Osteocyte (in vitro differentiated cells): ENCODE results near the gene HEBP1. TPM values are rescaled to one million over a fixed set of nuclear protein-coding genes. Genes with fewer than 3 reads are reported as not detected.

Source experiments
- DNase-seq: peaks from one replicate; pipeline ENCODE4 v3.0.0; 2021; ENCODE audit warnings: mixed read lengths; ENCODE audit not compliant: unreplicated experiment; ENCODE audit errors: extremely low spot score
- H3K27ac Mint-ChIP-seq: one replicate; pipeline ENCODE4 v1.8.0; 2021; ENCODE audit warnings: mild to moderate bottlenecking, mixed read lengths; ENCODE audit not compliant: unreplicated experiment
- H3K27me3 Mint-ChIP-seq: one replicate; pipeline ENCODE4 v1.8.0; 2021; ENCODE audit warnings: mixed read lengths; ENCODE audit not compliant: unreplicated experiment
- H3K36me3 Mint-ChIP-seq: one replicate; pipeline ENCODE4 v1.8.0; 2021; ENCODE audit warnings: mixed read lengths; ENCODE audit not compliant: unreplicated experiment
- H3K4me1 Mint-ChIP-seq: one replicate; pipeline ENCODE4 v1.8.0; 2021; ENCODE audit warnings: mixed read lengths; ENCODE audit not compliant: unreplicated experiment
- H3K4me3 Mint-ChIP-seq: one replicate; pipeline ENCODE4 v1.8.0; 2021; ENCODE audit warnings: mild to moderate bottlenecking, moderate library complexity, mixed read lengths; ENCODE audit not compliant: unreplicated experiment
- H3K9me3 Mint-ChIP-seq: one replicate; pipeline ENCODE4 v1.8.0; 2021; ENCODE audit warnings: mixed read lengths; ENCODE audit not compliant: unreplicated experiment
- CTCF ChIP-seq: fragments of 200-600 bp; sonication (generic); IDR thresholded peaks from 2 replicates; pipeline ENCODE4 v1.5.0; 2021; ENCODE audit warnings: antibody characterized with exemption, mild to moderate bottlenecking, moderate library complexity
- total RNA-seq: library from RNA; stranded (reverse); gene quantifications from 2 replicates; pipeline ENCODE4 v1.2.1, GENCODE V29; 2021

Gene HEBP1
- total RNA-seq, 1 donor from 2014 or later: 54.8 TPM

DNA sequence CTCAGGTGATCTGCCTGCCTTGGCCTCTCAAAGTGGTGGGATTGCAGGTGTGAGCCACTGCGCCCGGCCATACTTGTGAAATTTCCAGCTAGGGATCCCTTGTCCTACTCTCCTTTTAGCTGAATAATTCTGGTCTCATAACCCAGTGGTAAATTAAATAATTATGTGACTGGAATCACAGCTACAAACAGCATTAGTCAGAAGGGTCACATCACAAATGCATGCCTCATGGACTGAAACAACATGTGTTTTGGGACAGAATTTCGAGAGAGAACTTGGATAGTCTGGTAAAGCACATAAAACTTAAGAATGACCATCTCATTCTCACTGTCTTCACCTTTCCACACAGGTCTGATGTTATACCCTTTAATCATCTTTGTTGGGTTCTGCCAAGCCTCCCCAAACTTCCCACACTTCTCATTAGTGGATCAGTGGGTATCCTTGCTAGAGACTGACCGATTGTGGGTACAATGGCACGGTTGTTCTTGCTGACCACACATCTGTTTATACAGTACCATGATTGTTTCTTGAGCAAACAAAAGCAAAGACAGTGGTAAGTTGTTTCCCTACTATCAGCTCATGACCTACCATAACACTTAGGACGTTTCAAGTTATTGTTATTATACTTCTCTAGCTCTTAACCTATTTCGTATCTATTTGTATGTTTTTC is 53.2 kb downstream of the HEBP1 start:
- Mint-ChIP-seq H3K4me1 (no peaks in the 10 kb centered on the region), H3K36me3 (no peaks in the 10 kb centered on the region), H3K27ac (no peak overlapping the region), H3K9me3 (no peaks in the 10 kb centered on the region), H3K4me3 (no peak overlapping the region), H3K27me3 (peaks cover 3% of the 10 kb centered on the region)
- DNase-seq: no peak
- TF ChIP-seq CTCF: no peak

DNA sequence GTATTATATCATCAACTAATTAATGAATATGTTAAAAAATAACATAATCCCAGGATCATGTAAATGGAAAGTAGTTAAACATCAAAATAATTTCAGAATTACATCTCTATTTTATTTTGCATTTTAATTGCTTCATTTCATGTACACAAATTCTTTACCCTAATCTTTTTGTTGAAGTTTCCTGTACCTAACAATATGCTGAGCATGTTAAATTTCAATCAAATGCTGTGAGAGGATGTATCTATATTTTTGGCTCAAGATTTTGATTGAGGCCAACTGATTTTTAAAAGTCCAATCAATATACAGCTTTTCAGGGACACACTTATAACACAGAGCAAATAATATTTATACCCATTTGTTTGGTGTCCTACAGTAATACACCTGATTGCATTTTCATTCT is 54.5 kb downstream of the HEBP1 start:
- no peaks in the 10 kb centered on the region for H3K4me1 Mint-ChIP-seq
- peaks cover 3% of the 10 kb centered on the region for H3K27me3 Mint-ChIP-seq
- no peaks in the 10 kb centered on the region for H3K9me3 Mint-ChIP-seq
- no peak overlapping the region for H3K4me3 Mint-ChIP-seq
- no peaks in the 10 kb centered on the region for H3K36me3 Mint-ChIP-seq
- no peak for TF ChIP-seq CTCF
- no peak for DNase-seq
- H3K27ac Mint-ChIP-seq: no peak overlapping the region

- no peak for DNase-seq
Measured at GRCh38 chr12:12943586-12944260, 56.3 kb downstream of the HEBP1 start.

DNA sequence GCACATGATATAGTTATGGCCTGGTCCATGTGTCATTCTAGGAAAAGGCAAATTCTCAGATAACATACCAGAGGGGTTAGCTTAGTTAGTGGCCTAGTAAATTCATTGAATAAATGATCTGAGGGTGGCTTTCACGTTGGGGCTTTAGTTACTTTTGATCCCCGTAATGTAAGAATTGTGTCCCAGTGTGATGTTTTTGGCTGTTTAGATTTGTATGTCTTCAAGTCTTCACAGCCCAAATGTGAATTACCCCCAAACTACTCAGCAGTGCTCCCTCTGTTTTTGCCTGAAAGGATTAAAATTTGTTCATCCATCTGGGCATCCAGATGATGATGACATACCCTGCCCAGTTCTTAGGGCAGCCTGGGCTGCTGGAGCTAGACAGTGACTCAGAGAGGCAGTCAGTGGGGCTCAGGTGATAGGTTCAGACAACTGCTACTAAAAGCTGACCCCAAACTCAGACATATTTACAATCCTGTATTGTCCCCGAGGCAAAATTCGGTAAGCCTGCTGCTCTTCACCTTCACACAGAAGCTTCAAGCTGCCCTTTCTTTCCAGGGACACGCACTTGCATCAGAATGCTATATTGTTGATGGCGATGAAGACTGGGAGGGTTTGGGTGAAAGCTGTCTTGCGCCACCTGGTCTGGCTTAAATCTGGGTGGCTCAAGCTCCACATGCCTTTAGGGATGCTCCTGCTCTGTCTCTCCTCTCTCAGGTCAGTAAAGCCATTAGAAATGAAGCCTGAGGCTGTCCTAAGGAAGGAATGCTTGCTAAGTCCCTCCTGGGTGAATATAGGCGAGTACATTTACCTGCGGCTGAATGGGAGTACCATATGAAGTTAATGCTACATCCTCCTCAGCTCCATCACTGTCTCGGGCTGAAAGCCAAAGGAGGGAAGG is 58.4 kb downstream of the HEBP1 start:
- DNase-seq: no peak
- Mint-ChIP-seq H3K4me1 (no peaks in the 10 kb centered on the region), H3K36me3 (no peaks in the 10 kb centered on the region), H3K9me3 (no peaks in the 10 kb centered on the region), H3K27me3 (peaks cover 3% of the 10 kb centered on the region), H3K4me3 (no peak overlapping the region), H3K27ac (no peak overlapping the region)
- no peak for TF ChIP-seq CTCF

More at GRCh38 chr12:12943586-12944260, 56.3 kb downstream of the HEBP1 start:
- H3K36me3 Mint-ChIP-seq: no peaks in the 10 kb centered on the region
- H3K4me3 Mint-ChIP-seq: no peak overlapping the region
- TF ChIP-seq CTCF: no peak
- H3K4me1 Mint-ChIP-seq: no peaks in the 10 kb centered on the region
- peaks cover 3% of the 10 kb centered on the region for H3K27me3 Mint-ChIP-seq
- no peaks in the 10 kb centered on the region for H3K9me3 Mint-ChIP-seq
- no peak overlapping the region for H3K27ac Mint-ChIP-seq

GRCh38 chr12:12939888-12940287 is 60.2 kb downstream of the HEBP1 start:
- H3K4me1 Mint-ChIP-seq: no peaks in the 10 kb centered on the region
- H3K27me3 Mint-ChIP-seq: no peaks in the 10 kb centered on the region
- H3K36me3 Mint-ChIP-seq: no peaks in the 10 kb centered on the region
- no peak for TF ChIP-seq CTCF
- no peak for DNase-seq
- no peak overlapping the region for H3K4me3 Mint-ChIP-seq
- no peak overlapping the region for H3K27ac Mint-ChIP-seq
- no peaks in the 10 kb centered on the region for H3K9me3 Mint-ChIP-seq
